Thoracic aorta (tissue), 2 donors: ENCODE data around the gene RGS16. TPM values are rescaled to one million over a fixed set of nuclear protein-coding genes. Genes with fewer than 3 reads are reported as not detected.

Experiments used
- ATAC-seq: fragments of 150-250 bp; one replicate; pipeline ENCODE4 v1.8.0; 2017; ENCODE audit warnings: low read depth; ENCODE audit not compliant: insufficient number of reproducible peaks, low FRiP score
- DNase-seq: peaks from one replicate; pipeline ENCODE4 v3.0.0-alpha.2; 2020; ENCODE audit warnings: low spot score
- H3K27ac ChIP-seq, 2 donors: fragments of 200-600 bp; sonication (generic); 1 replicate in 1 of 2; 2 replicates in 1 of 2; pipeline ENCODE4 v1.5.1; 2016; ENCODE audit warnings: mild to moderate bottlenecking in 2 of 2, moderate library complexity in 2 of 2
- H3K27me3 ChIP-seq: fragments of 200-600 bp; sonication (generic); replicated peaks from 2 replicates; pipeline ENCODE4 v1.6.0; 2016; ENCODE audit warnings: mild to moderate bottlenecking; ENCODE audit not compliant: insufficient read depth
- H3K36me3 ChIP-seq: fragments of 200-600 bp; sonication (generic); one replicate; pipeline ENCODE4 v1.5.1; 2016
- H3K4me1 ChIP-seq, 2 donors: fragments of 200-600 bp; sonication (generic); 1 replicate in 1 of 2; 2 replicates in 1 of 2; pipeline versions ENCODE4 v1.5.1 to v1.6.0; 2016; ENCODE audit warnings: low read depth in 2 of 2, mild to moderate bottlenecking in 1 of 2; ENCODE audit not compliant: control insufficient read depth in 1 of 2
- H3K4me3 ChIP-seq: fragments of 200-600 bp; sonication (generic); 2 replicates; pipeline ENCODE4 v1.5.1; 2016; ENCODE audit warnings: mild to moderate bottlenecking
- H3K9me3 ChIP-seq: fragments of 200-600 bp; sonication (generic); 2 replicates; pipeline ENCODE4 v1.5.1; 2016
- CTCF ChIP-seq: fragments of 200-600 bp; sonication (generic); IDR thresholded peaks from one replicate; pipeline ENCODE4 v1.5.1; 2019; ENCODE audit warnings: antibody characterized with exemption
- total RNA-seq, 2 donors: library from RNA; depleted of rRNA; stranded (reverse); fragments of >200 nt; gene quantifications; one replicate each; pipeline versions ENCODE4 v1.1.0 to v1.2.3, GENCODE V29; 2016

RGS16 gene
- total RNA-seq, 2 donors from 2014 or later: 8.8 to 15.2 TPM

DNA sequence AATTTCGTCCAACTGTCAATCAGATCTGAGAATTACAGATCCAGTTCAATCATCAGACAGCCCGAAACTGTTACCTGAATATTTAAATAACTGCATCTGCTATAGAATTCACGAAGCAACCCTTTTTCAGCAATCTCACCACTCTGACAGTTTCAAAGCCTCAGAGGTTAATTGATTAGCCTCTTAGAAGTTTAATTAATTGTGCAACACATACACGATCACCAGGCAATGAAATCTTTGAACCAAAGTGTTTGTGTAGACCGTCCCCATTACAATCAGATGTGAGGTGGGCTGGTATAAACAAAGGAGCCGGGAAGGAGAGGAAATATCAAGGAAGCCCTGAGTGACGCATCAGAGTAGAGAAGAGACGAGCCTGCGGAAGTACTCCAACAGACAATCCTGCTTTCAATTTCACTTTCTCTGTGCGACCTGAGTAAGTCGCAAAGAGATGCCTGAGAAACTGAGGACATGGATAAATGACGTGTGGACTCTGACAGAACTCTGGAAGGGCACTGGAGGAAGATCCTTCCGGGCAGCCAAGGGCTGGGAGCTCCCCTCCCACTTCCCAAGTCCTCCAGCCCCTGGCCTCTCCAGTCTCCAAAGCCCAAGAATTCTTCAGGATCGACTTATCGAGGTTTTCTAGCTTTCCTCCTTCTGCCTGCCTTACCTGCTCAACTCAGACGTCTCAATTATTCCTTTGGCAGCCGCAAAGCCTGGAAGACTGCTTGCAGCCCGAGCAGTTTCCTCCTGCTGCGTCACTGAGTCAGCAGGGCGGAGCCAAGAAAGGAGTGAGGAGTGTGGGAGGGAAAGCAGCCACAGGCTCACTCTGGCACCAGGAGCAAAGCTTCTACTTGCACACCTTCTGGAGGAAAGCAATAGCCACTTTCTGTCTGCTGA lies 15.4 kb downstream of the RGS16 start, which contains the start of gene RNASEL:
Gene RNASEL (minus strand): TSS at position 757 of the 897 bp plus-strand sequence. CDS start 2,450 bp downstream, outside the sequence.
- Histone ChIP-seq H3K36me3 (no peaks in the 10 kb centered on the region), H3K4me3 (peak within 1 kb of the TSS; percentile 82), H3K27ac (peak within 1 kb of the TSS; percentile 71 to 78), H3K9me3 (no peaks in the 10 kb centered on the region), H3K27me3 (no peaks in the 10 kb centered on the region), H3K4me1 (peaks cover 12 to 31% of the 10 kb centered on the region in 2 donors)
- TF ChIP-seq CTCF: no peak
- peak; percentile 84 for ATAC-seq
- no peak for DNase-seq

- TF ChIP-seq CTCF: no peak
- DNase-seq: no peak
- H3K27ac ChIP-seq: peak overlapping the region in 1 of 2 donors; percentile 78
- H3K4me1 ChIP-seq: peaks cover 12 to 31% of the 10 kb centered on the region in 2 donors
- peak overlapping the region; percentile 82 for H3K4me3 ChIP-seq
- ATAC-seq: no peak
- no peaks in the 10 kb centered on the region for H3K9me3 ChIP-seq
- no peaks in the 10 kb centered on the region for H3K27me3 ChIP-seq
- no peaks in the 10 kb centered on the region for H3K36me3 ChIP-seq
Observed at GRCh38 chr1:182587666-182588499, 16.3 kb downstream of the RGS16 start.

GRCh38 chr1:182587093-182587492 lies 17.1 kb downstream of the RGS16 start:
- no peak for ATAC-seq

DNA sequence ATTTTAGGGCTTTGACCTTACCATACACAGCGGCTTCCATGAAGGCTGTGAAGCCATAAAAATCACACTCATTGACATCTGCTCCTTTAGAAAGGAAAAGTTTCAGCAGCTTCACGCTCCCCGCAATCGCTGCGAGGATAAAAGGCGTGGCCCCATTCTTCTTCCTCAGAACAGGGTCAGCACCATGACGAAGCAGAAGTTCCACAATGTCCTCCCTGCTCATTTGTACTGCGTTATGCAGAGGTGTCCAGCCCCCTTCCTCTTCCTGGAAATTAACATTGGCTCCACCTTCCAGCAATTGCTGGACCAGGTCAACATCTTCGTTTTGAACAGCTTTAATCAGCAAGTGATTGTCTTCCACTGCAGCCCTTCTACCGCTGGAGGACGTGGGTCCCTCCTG lies 17.8 kb downstream of the RGS16 start:
- H3K27me3 ChIP-seq: no peaks in the 10 kb centered on the region
- H3K27ac ChIP-seq: no peak overlapping the region
- ATAC-seq (no peak), DNase-seq (no peak)
- H3K4me3 ChIP-seq: no peak overlapping the region
- TF ChIP-seq CTCF: no peak
- peaks cover 12 to 31% of the 10 kb centered on the region in 2 donors for H3K4me1 ChIP-seq
- H3K9me3 ChIP-seq: no peaks in the 10 kb centered on the region
- H3K36me3 ChIP-seq: peaks cover 10% of the 10 kb centered on the region

More at GRCh38 chr1:182587093-182587492, 17.1 kb downstream of the RGS16 start:
- Histone ChIP-seq H3K36me3 (peaks cover 5% of the 10 kb centered on the region), H3K27ac (no peak overlapping the region), H3K4me3 (no peak overlapping the region), H3K9me3 (no peaks in the 10 kb centered on the region), H3K4me1 (peaks cover 12 to 31% of the 10 kb centered on the region in 2 donors), H3K27me3 (no peaks in the 10 kb centered on the region)
- DNase-seq: no peak
- no peak for TF ChIP-seq CTCF

DNA sequence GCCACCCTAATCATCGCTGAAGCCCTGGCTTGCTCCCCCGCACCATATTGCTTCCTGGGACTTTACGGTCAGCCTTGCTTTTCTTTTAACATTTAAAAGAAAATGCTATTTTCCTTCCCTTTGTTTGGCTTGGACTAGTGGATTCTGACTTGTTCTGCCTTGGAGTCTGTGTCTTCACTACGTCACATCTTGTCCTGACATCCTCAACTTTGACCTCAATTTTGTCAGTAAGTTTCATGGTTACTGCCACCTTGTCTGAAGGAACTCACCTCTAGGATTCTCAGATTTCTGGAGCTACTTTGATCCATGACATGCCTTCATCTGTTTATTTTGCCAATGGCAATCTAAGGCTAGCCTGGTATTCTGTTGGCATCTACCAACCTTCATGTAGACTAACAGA lies 19.4 kb downstream of the RGS16 start:
- Histone ChIP-seq H3K36me3 (peaks cover 18% of the 10 kb centered on the region), H3K9me3 (no peaks in the 10 kb centered on the region), H3K27me3 (no peaks in the 10 kb centered on the region), H3K4me3 (no peak overlapping the region), H3K27ac (no peak overlapping the region), H3K4me1 (peaks cover 12 to 31% of the 10 kb centered on the region in 2 donors)
- no peak for ATAC-seq
- no peak for DNase-seq
- TF ChIP-seq CTCF: no peak
